B cell (primary cell): ENCODE measurements around the gene EVI2A. TPM values are rescaled to one million over a fixed set of nuclear protein-coding genes. Genes with fewer than 3 reads are reported as not detected.

Experiments used
- ATAC-seq: fragments of 200-7000 bp; cut with Tn5 transposase; one replicate; pipeline ENCODE4 v1.10.0; 2021; ENCODE audit warnings: low read depth, mild to moderate bottlenecking, moderate number of reproducible peaks, moderate library complexity
- CTCF ChIA-PET: fragments of 350-600 bp; sonication (Branson Sonifier 250); formaldehyde crosslinking; loops from one replicate; lab custom pipeline; 2021; ENCODE audit warnings: antibody characterized with exemption, inconsistent platforms; lab: Charles Lee
- POLR2A ChIA-PET: fragments of 350-600 bp; sonication (Branson Sonifier 250); formaldehyde crosslinking; loops from one replicate; lab custom pipeline; 2021; ENCODE audit warnings: antibody characterized with exemption; lab: Charles Lee
- DNase-seq: peaks from one replicate; pipeline ENCODE4 v3.0.0; 2013
- H2AFZ ChIP-seq: 2 replicates; pipeline ENCODE4 v1.6.1; 2012; ENCODE audit warnings: mild to moderate bottlenecking, low read depth, low read length; ENCODE audit not compliant: insufficient read depth, poor library complexity, severe bottlenecking
- H3K27ac ChIP-seq, 2 donors: 1 replicate in 1 of 2; 2 replicates in 1 of 2; pipeline ENCODE4 v1.5.1; 2012 to 2013; ENCODE audit warnings: low read length in 2 of 2, mild to moderate bottlenecking in 2 of 2, moderate library complexity in 1 of 2
- H3K27me3 ChIP-seq, 4 experiments: fragments of 200-600 bp in 1 of 4; sonication (generic) in 1 of 4; replicated peaks in 1 of 4; 1 replicate in 2 of 4; 2 replicates in 2 of 4; pipeline versions ENCODE4 v1.6.1 to v1.7.0; 2013 to 2016; ENCODE audit warnings: low read length in 3 of 4, mild to moderate bottlenecking in 2 of 4, mixed read lengths in 1 of 4, moderate library complexity in 1 of 4; ENCODE audit not compliant: insufficient read depth in 4 of 4, control insufficient read depth in 3 of 4; ENCODE audit errors: control extremely low read depth in 1 of 4
- H3K36me3 ChIP-seq, 2 experiments: replicated peaks in 1 of 2; 1 replicate in 1 of 2; 2 replicates in 1 of 2; pipeline versions ENCODE4 v1.6.1 to v1.7.1; 2013; ENCODE audit warnings: low read length in 1 of 2; ENCODE audit not compliant: insufficient read depth in 2 of 2, control insufficient read depth in 1 of 2; ENCODE audit errors: control extremely low read depth in 1 of 2, extremely low read depth in 1 of 2
- H3K4me1 ChIP-seq, 2 donors: fragments of 200-600 bp in 1 of 2; sonication (generic) in 1 of 2; 1 replicate in 1 of 2; 2 replicates in 1 of 2; pipeline versions ENCODE4 v1.5.1 to v1.6.1; 2013 to 2017; ENCODE audit warnings: low read length in 2 of 2; ENCODE audit not compliant: control insufficient read depth in 2 of 2, insufficient read depth in 2 of 2
- H3K4me2 ChIP-seq: replicated peaks from 2 replicates; pipeline ENCODE3; 2012; ENCODE audit warnings: mild to moderate bottlenecking, low read depth, low read length; ENCODE audit not compliant: poor library complexity, severe bottlenecking
- H3K4me3 ChIP-seq, 5 experiments: fragments of 200-600 bp in 1 of 5; sonication (generic) in 1 of 5; 1 replicate in 3 of 5; 2 replicates in 2 of 5; pipeline versions ENCODE4 v1.5.1 to v1.7.0; 2011 to 2016; ENCODE audit warnings: low read length in 4 of 5, mild to moderate bottlenecking in 4 of 5, low read depth in 2 of 5, control low read depth in 1 of 5, moderate library complexity in 1 of 5; ENCODE audit not compliant: insufficient read depth in 1 of 5; ENCODE audit errors: control extremely low read depth in 1 of 5, extremely low read depth in 1 of 5
- H3K79me2 ChIP-seq: fragments of 200-600 bp; sonication (generic); one replicate; pipeline ENCODE4 v1.6.0; 2016; ENCODE audit warnings: low read length; ENCODE audit not compliant: control insufficient read depth, insufficient read depth
- H3K9ac ChIP-seq: fragments of 200-600 bp; sonication (generic); 2 replicates; pipeline ENCODE4 v1.6.1; 2017; ENCODE audit warnings: mild to moderate bottlenecking, low read length, moderate library complexity
- H3K9me3 ChIP-seq, 3 donors: one replicate each; pipeline versions ENCODE4 v1.6.1 to v1.7.1; 2013; ENCODE audit warnings: low read length in 2 of 3; ENCODE audit not compliant: control insufficient read depth in 2 of 3, insufficient read depth in 1 of 3; ENCODE audit errors: control extremely low read depth in 1 of 3
- H4K20me1 ChIP-seq: 2 replicates; pipeline ENCODE4 v1.6.0; 2012; ENCODE audit warnings: mild to moderate bottlenecking, low read length; ENCODE audit not compliant: insufficient read depth, control insufficient read depth, poor library complexity, severe bottlenecking
- H3K27ac Mint-ChIP-seq: one replicate; pipeline ENCODE4 v1.8.0; 2021; ENCODE audit warnings: mixed read lengths
- H3K27me3 Mint-ChIP-seq: one replicate; pipeline ENCODE4 v1.8.0; 2021; ENCODE audit warnings: mixed read lengths
- H3K4me1 Mint-ChIP-seq: one replicate; pipeline ENCODE4 v1.8.0; 2021; ENCODE audit warnings: mixed read lengths
- H3K4me3 Mint-ChIP-seq: one replicate; pipeline ENCODE4 v1.8.0; 2021; ENCODE audit warnings: mixed read lengths
- H3K9me3 Mint-ChIP-seq: one replicate; pipeline ENCODE4 v1.8.0; 2022; ENCODE audit warnings: mixed read lengths; ENCODE audit not compliant: insufficient read depth
- EZH2 ChIP-seq: IDR thresholded peaks from 2 replicates; pipeline ENCODE4 v1.6.1; 2012; ENCODE audit warnings: borderline replicate concordance, low read depth, mild to moderate bottlenecking, moderate library complexity, low read length; ENCODE audit not compliant: insufficient read depth, poor library complexity, severe bottlenecking
- WGBS: methylation state at CpG from one replicate; pipeline ENCODE4 v1.1.5; 2013; ENCODE audit warnings: missing lambda C conversion rate; ENCODE audit not compliant: insufficient coverage; 5-methylcytosine and 5-hydroxymethylcytosine counted together
- intact Hi-C: fragments of 100-400 bp; cut with micrococcal nuclease; formaldehyde crosslinking; loops from one replicate; pipeline ENCODE4 v1.10.0; 2022
- polyA plus RNA-seq: library from polyadenylated mRNA; depleted of rRNA; stranded (reverse); fragments of >200 nt; gene quantifications from 2 replicates; pipeline ENCODE4 v1.2.3, GENCODE V29; 2012
- total RNA-seq, 2 donors: library from RNA; stranded (reverse); fragments of 120-200 nt in 1 of 2; gene quantifications; 1 replicate in 1 of 2; 2 replicates in 1 of 2; pipeline versions ENCODE4 v1.2.3 to v1.2.4, GENCODE V29; 2013 to 2022
- TF ChIP-seq, protein P1 (sequence below): fragments of 200-600 bp; IDR thresholded peaks from one replicate; pipeline ENCODE4 v1.8.0; 2022; ENCODE audit warnings: antibody characterized with exemption, mild to moderate bottlenecking

The EVI2A gene
- total and polyA plus RNA-seq, 2 donors (not counting 1 experiment from before 2014, with no cell fraction given) = 18.2 to 49.3 TPM

DNA sequence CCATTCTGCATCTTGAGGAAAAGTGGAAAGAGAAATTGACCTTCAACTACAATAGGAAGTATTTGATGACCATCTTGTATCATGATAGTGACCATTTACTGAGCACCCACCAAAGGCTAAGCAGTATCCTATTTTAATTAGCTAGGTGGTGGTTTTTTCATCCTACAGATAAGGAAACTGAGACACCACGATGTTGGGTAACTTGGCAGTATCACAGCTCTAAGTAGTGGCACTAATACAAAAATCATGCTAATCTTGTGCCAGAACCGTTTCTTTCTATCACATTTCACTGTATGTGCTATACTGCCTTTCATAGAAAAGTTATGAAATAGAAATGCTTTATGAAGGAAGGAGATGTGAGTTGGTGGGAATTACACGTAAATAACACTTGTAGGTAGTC is 9.9 kb downstream of the EVI2A start:
- Mint-ChIP-seq H3K9me3 (no peaks in the 10 kb centered on the region), H3K4me3 (peak overlapping the region; percentile 85), H3K27me3 (no peaks in the 10 kb centered on the region), H3K27ac (peak overlapping the region; percentile 93), H3K4me1 (peaks cover 72% of the 10 kb centered on the region)
- peak overlapping the region; percentile 79 for H3K9ac ChIP-seq
- H4K20me1 ChIP-seq = peaks cover 13% of the 10 kb centered on the region
- peak overlapping the region; percentile 79 for H3K4me2 ChIP-seq
- no peak for TF ChIP-seq EZH2
- TF ChIP-seq, protein P1, sequence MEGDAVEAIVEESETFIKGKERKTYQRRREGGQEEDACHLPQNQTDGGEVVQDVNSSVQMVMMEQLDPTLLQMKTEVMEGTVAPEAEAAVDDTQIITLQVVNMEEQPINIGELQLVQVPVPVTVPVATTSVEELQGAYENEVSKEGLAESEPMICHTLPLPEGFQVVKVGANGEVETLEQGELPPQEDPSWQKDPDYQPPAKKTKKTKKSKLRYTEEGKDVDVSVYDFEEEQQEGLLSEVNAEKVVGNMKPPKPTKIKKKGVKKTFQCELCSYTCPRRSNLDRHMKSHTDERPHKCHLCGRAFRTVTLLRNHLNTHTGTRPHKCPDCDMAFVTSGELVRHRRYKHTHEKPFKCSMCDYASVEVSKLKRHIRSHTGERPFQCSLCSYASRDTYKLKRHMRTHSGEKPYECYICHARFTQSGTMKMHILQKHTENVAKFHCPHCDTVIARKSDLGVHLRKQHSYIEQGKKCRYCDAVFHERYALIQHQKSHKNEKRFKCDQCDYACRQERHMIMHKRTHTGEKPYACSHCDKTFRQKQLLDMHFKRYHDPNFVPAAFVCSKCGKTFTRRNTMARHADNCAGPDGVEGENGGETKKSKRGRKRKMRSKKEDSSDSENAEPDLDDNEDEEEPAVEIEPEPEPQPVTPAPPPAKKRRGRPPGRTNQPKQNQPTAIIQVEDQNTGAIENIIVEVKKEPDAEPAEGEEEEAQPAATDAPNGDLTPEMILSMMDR = no peak
- H2AFZ ChIP-seq = peak overlapping the region; percentile 26
- no peaks in the 10 kb centered on the region for H3K9me3 ChIP-seq
- H3K79me2 ChIP-seq = peaks cover 95% of the 10 kb centered on the region
- ATAC-seq (no peak), DNase-seq (no peak)
- ChIA-PET CTCF (interaction anchor here (0.8 to 1.4 kb wide), 2 partner anchors 14 to 62 kb away, joined by 3 to 5 read pairs; no protein-coding TSS in a partner anchor), POLR2A (interaction anchor here (0.7 to 1.7 kb wide), 2 partner anchors 8 to 47 kb away, joined by 5 to 8 read pairs; no protein-coding TSS in a partner anchor)
- H3K27ac ChIP-seq = peak overlapping the region; percentile 36 to 84
- H3K36me3 ChIP-seq = peaks cover 0 to 15% of the 10 kb centered on the region in 2 experiments
- H3K4me3 ChIP-seq = peak overlapping the region; percentile 58 to 98 (median 80)
- WGBS = no CpG with 5 or more reads among the region's 3 CpGs
- intact Hi-C loops = loop anchor here (5.0 to 10.0 kb wide), 3 partner anchors 217 to 573 kb away; partner anchors contain the start of gene NF1
- H3K4me1 ChIP-seq = peaks cover 41 to 52% of the 10 kb centered on the region in 2 donors
- H3K27me3 ChIP-seq = no peaks in the 10 kb centered on the region

GRCh38 chr17:31310886-31311285 is 10.5 kb downstream of the EVI2A start:
- H3K4me1 Mint-ChIP-seq = peaks cover 72% of the 10 kb centered on the region
- Histone ChIP-seq H3K4me1 (peaks cover 39 to 52% of the 10 kb centered on the region in 2 donors), H4K20me1 (peaks cover 19% of the 10 kb centered on the region), H2AFZ (peak overlapping the region; percentile 26), H3K9ac (peak overlapping the region; percentile 79), H3K36me3 (peaks cover 0 to 21% of the 10 kb centered on the region in 2 experiments), H3K79me2 (peaks cover 95% of the 10 kb centered on the region), H3K4me3 (peak overlapping the region; percentile 58 to 98 (median 80)), H3K9me3 (no peaks in the 10 kb centered on the region), H3K4me2 (peak overlapping the region; percentile 79), H3K27me3 (no peaks in the 10 kb centered on the region), H3K27ac (peak overlapping the region; percentile 52 to 84)
- H3K27me3 Mint-ChIP-seq = no peaks in the 10 kb centered on the region
- POLR2A ChIA-PET = interaction anchor here (0.5 to 1.7 kb wide), 4 partner anchors 9 to 372 kb away, joined by 3 to 8 read pairs (median 6); partner anchors contain the start of gene EVI2A
- intact Hi-C loops = loop anchor here (5.0 to 10.0 kb wide), 3 partner anchors 216 to 574 kb away; partner anchors contain the start of gene NF1
- DNase-seq (peak; percentile 51), ATAC-seq (peak; percentile 10)
- H3K27ac Mint-ChIP-seq = peak overlapping the region; percentile 93
- CTCF ChIA-PET = interaction anchor here (1.4 to 1.7 kb wide), 3 partner anchors 21 to 62 kb away, joined by 4 to 5 read pairs (median 4); no protein-coding TSS in a partner anchor
- no peak for TF ChIP-seq EZH2
- TF ChIP-seq, protein P1 = no peak
- H3K4me3 Mint-ChIP-seq = peak overlapping the region; percentile 85
- WGBS = 0% methylated on average over 3 of the region's 7 CpGs
- no peaks in the 10 kb centered on the region for H3K9me3 Mint-ChIP-seq
